WI38 (cell line): ENCODE results near the gene RHBDF2.

ENCODE experiments used
- H3K4me3 ChIP-seq: 2 replicates; pipeline ENCODE4 v1.5.1; 2011; ENCODE audit warnings: low read depth, mild to moderate bottlenecking, control low read depth, low read length
- CTCF ChIP-seq: IDR thresholded peaks from 2 replicates; pipeline ENCODE4 v1.5.1; 2012; ENCODE audit warnings: low read depth, mild to moderate bottlenecking, control low read depth, low read length

Gene RHBDF2

GRCh38 chr17:76458580-76459490 is 42.4 kb downstream of the RHBDF2 start:
- TF ChIP-seq CTCF: peak; percentile 68
- no peak overlapping the region for H3K4me3 ChIP-seq

- no peak overlapping the region for H3K4me3 ChIP-seq
- no peak for TF ChIP-seq CTCF
These were observed 47.8 kb downstream of the RHBDF2 start for GRCh38 chr17:76453431-76453743.

- peak within 1 kb of the TSS; percentile 87 for H3K4me3 ChIP-seq
- TF ChIP-seq CTCF: peak; percentile 25; the same call in 1 of the 2 replicates
These were observed 48.4 kb downstream of the RHBDF2 start, which contains the start of gene UBE2O for GRCh38 chr17:76452660-76453430. UBE2O (minus strand) TSS chr17:76453152; CDS start chr17:76453141, 11 bp downstream.

- no peak for TF ChIP-seq CTCF
- peak overlapping the region; percentile 87 for H3K4me3 ChIP-seq
These were observed 49.0 kb downstream of the RHBDF2 start for GRCh38 chr17:76452127-76452659.

- TF ChIP-seq CTCF: no peak
- peak overlapping the region; percentile 87 for H3K4me3 ChIP-seq
These were observed 49.7 kb downstream of the RHBDF2 start for GRCh38 chr17:76451506-76451905.

- no peak for TF ChIP-seq CTCF
- H3K4me3 ChIP-seq: no peak overlapping the region
These were observed 52.1 kb downstream of the RHBDF2 start for GRCh38 chr17:76449126-76449525.
